ENCODE data around the gene LRRC10B. TPM values are rescaled to one million over a fixed set of nuclear protein-coding genes. Genes with fewer than 3 reads are reported as not detected.

LRRC10B gene
- polyA plus RNA-seq, 1 donor = 0.63 TPM

DNA sequence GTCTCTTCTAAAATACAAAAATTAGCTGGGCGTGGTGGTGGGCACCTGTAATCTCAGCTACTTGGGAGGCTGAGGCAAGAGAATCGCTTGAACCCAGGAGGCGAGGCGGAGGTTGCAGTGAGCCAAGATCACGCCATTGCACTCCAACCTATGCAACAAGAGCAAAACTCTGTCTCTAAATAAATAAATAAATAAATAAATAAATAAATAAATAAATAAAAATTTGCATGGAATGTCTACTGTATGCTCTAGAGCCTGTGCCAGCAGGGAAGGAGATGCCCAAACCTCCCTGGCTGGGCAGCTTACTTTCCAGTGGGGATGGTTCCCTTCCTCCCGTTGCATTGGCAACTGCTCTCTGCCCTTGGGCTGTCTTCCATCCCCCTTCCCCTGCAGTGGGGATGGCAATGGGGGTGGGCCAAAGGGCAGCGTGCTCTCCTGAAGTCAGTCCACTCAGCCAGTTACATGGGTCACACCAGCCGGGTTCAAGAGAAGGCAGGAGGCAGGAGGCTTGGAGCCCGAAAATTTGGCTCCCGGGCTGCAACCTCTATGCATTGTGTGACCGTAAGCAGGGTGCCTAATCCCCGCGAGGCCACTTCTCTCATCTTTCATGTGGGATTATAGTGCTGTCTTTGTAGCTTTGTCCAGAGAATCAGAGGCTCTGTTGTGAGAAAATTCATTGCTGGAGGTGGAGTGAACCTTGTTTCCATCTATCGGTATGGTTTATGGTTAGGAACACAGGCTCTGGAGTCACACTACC, 1.4 kb upstream of the LRRC10B start:
- DNase-seq = no peak

DNA sequence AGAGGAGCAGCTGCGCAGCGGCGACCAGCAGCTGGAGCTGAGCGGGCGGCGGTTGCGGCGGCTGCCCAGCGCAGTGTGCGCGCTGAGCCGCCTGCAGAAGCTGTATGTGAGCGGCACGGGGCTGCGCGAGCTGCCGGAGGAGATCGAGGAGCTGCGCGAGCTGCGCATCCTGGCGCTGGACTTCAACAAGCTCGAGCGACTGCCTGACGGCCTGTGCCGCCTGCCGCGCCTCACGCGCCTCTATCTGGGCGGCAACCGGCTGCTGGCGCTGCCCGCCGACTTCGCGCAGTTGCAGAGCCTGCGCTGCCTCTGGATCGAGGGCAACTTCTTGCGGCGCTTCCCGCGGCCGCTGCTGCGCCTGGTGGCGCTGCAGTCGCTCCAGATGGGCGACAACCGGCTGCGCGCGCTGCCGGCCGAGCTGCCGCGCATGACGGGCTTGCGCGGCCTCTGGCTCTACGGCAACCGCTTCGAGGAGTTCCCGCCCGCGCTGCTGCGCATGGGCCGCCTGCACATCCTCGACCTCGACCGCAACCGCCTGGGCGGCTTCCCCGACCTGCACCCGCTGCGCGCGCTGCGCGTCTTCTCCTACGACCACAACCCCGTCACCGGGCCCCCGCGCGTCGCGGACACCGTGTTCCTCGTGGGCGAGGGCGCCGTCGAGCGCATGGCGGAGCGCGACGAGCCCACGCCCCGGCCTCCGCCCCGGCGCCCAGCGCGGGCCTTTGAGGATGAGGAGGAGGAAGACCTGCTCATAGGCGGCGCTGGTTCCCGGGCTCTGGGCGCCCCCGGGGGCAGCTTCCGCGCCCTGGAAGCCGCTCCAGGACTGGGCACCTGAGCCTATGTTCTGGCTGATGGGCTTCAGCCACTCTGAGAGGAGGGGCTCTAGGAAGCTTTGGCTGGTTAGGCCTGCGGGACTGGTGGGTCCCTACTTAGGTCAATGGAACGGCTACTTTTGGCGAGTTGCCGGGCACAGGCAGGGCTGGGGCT, 787 bp downstream of the LRRC10B start:
- peak; percentile 75 for DNase-seq

DNA sequence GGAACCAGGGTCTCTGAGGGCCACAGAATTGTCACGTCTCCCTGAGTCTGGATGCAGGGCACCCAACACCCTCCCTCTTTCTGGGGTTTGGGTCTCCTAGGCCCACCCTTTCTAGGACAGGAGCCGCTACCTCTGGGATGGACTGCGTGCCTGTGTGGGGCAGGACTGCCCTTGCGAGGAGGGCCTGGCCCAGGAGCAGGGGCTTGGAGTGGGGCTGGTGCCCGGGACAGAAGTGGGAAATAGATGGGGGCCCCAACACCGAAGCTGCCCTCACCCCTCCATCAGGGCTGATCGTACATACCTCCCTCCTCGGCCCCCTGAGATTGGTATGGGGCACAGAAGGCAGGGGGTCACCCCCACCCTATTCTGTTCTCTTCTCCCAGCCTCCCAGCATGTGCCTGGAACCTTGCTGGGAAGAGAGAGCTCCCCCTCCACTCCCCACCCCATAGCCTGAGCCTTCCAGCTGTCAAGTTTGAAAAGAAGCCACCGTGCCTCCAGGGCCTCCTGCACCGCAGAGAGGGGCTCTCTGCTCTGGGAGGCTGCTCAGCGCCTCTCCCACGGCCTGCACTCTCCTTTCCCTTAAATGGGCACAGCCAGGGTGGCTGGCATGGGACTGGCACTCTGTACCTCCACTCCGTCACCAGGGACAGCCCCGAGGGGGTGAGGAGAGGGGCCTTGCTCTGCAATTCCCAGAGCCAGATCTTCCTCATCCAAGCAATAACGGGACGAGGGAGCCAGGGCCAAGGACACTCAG, 1.8 kb downstream of the LRRC10B start:
- no peak for DNase-seq

DNA sequence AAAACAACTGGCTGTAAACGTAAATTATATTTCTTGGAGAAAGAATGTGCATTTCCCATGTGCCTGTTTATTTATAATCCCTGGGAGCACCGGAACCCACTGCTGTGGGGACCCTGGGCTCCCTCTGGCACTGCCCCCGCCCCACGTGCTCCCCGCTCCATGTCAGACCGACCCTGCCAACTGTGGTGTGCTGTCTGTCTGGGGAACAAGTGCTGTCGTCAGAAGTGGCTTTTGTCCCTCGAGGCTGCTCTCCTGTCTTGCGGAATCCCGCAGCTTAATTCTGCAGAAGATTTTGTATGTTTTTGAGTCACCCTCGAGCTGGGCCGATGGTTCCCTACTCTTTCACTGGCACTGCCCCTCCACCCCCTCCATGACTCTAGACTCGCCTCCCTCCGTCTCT, 2.4 kb downstream of the LRRC10B start:
- no peak for DNase-seq

DNA sequence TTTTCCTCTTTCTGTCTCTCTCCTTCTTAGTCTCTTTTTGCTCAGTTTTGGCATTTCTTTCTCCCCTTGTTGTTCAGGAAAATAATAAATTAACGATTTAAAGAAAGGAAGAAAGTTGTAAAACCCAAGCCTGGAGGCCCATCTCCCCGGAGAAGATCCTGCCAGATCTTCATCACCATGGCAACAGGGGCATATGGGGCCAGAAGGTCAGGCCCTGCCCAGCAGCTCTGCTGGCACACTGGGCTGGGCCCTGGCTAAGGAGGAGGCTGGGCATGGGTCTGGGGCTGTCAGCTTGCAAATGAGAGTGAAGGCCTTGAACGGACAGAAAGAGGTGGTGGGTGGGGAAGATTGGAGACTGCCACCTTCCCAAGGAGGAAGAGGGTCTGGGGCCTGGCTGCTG, 2.8 kb downstream of the LRRC10B start:
- no peak for DNase-seq

DNA sequence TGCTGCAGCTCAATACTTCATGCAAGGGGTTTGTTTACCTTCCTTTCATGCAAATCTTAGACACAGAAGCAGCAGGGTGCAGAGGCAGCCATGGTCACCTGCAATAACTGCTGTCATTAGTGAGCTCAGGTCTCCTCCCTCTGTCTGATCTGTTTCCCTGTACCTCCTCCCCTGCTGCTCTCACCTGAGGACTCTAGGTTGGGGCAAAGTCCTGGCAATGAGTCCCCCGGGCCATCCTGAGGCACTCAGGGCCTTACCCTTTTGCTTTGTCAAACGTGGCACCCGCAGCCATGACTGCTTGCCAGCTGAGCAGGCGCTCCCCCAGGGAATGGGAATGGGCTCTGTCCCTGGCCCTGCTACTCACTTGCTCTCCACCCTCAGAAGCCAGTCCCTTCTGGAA, 3.9 kb downstream of the LRRC10B start:
- DNase-seq = no peak

DNA sequence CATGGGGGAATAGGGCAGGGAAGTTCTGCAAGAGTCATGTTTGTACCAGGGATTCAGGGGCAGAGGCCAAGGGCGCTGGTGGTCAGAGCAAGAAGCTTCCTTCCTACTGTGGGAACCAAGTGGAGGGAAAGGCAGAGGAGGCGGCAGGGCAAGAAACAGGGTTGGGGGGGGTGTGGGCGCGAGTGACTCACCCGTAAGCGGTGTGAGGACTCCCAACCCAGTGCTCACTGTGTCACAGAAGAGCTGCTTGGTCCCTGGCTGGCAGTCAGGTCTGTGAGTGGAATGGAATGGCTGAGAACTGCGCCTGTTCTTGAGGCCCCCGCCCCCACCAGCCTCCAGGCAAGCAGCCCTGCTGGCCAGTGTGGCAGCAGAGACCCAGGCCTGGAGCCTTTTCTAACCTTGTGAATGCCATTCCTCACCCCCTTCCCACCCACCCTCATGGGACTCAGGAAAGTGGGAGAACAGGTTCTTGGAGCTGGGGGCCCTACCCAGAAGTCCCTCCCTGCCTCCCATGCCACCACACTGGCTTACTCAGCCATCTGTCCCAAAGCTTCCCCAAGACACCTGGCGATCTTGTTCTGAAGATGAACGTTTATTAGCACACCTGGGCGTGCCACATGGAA, 4.7 kb downstream of the LRRC10B start:
- DNase-seq = no peak

DNA sequence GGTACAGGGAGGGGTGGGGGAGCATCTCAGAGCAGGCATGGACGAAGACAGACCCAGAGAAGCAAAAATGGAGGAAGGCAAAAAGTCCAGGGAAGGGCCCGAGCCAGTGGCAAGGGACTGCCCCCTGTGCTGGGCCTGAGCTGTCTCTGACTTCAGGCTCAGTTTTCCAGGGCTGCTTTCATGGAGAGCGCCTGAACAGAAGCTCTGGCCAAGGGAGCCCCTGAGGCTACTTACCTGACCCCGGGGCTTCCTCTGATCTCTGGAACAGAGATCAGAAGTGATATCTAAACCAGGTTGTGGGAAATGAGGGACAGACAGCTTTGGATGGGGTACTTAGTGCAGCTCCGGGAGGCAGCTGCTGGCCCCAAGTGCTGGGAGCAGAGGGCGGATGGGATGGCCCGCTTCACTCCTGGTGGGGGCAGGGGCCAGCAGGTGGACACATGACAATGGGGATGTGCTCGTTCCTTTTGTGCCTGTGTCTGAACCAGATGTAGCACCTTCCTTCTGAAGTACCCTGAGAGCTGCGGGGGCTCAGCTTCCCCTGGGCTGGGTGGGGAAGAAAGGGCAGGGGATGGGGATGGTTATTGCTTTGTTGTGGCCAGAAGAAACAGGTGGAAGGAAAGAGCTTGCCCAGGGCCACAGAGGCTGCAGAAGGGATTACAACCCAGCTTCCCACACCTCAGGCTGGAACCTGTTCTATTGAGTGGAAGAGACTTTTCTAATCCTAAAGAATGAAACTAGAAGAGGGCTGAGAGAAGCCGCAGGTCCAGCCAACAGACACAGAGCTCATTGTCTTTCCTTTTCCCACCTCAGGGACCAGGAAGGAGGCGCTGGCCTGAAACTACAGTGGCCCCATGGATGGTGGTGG, 5.7 kb downstream of the LRRC10B start:
- no peak for DNase-seq

DNA sequence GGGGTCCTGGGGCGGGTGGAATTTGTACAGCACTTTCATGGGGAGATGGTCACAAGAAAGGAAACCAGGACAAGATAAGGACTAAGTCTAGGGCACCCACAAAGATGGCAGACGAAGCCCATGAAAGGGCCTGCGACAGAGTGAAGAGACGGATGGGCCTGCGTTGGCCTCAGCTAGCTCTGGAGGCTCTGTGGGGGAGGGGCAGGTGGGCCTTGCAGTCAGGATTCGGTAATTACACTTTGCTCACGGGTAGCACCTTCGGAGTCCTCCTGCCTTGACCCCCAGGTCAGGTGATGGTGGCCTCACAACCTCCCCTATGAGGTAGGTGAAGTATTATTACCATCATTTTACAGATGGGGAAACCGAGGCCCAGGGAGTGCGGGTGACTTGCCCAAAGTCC, 7.1 kb downstream of the LRRC10B start:
- DNase-seq = no peak

DNA sequence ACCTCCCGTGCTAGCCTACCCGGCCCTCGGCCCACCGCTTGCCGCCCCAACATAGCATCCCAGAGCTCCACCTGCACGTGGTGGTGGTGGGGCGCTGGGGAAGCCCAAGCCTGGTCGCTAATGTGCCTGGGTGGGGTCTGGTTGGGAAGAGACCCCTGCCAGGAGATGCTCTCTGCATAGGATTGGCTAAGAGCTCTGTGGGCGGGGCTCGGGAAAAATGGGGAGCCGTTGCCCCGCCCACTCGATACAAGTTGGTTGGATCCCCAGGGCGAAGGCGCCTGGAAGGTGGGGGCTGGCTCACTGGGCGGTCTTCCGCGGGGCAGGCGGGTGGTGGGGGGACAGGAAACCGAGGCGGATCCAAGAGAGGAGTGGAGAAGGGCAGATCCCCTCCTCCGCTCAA, 7.6 kb downstream of the LRRC10B start:
- no peak for DNase-seq

DNA sequence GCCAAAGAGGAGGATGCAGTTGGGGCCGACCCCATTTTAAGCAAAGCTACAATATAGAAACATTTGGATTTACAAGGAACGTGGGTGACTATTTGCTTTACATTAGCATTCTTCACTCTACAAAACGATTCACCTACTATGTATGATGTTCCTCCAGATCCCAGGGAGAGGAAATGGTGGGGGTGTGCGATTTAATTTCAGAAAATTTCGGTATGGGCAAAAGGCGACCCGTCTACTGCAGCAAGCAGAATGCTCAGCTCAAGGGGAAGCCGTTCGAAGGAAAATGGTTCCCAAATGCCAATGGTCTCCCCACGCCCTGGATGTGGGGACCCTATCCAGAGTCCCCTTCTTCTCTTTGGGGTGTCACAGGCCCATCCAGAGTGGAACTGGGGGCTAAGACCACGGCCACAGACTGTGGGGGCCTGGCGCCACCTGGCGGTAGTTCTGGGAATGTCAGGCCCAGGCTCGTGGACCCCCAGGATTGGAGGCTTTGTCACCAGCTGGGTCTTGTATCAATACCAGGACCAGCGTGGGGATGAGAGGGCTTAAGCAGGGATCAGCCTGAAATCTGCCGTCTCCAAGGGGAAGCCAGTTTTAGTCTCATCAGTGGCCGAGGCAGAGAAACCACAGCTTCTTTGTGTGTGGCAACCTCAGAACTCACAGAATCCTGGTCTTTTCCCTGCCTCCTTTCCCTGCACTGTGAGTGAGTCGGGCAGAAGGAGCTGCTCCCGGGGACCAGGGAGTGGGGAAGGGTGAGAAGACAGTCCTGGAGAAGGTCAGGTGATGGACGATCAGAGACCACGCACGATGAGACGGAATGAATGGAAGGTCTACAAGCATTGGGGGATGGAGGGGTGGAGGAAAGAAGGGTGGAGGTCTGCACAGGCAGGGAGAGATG, 8.4 kb downstream of the LRRC10B start:
- no peak for DNase-seq

DNA sequence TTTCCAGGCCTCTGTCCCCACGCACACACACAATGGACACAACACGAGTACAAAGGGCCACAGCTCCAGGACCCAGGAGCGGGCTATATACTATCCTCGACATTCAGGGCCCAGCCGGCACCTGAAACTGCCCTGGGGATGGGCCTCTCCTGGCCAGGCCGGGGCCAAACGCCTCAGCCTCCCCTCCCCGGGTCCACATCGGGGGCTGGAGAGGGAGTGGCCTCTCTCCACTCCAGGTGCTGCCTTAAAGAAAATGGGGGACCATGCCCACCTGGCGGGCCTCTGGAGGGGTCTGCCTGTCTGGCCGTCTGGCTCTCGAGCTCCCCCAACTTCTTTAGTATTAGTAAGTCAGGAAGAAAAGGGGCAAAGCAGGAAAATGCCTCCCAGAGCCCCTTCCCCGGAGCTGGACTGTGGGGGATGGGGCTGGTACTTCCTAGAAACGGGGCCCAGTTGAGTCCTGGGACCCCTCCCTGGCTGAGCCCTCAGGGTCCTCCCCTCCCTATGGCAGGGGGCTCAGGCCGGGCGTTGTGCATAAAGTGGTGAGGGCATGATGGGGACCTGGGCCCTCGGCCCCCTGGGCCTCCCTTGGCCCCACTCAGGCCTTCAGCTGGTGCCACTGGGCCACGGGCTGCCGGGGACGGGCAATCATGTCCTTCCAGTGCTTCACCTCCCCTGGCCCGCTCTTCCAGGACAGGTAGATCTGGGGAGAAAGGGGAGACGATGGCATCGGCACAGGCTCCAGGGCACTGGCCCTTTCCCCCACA, 9.7 kb downstream of the LRRC10B start:
- no peak for DNase-seq

DNA sequence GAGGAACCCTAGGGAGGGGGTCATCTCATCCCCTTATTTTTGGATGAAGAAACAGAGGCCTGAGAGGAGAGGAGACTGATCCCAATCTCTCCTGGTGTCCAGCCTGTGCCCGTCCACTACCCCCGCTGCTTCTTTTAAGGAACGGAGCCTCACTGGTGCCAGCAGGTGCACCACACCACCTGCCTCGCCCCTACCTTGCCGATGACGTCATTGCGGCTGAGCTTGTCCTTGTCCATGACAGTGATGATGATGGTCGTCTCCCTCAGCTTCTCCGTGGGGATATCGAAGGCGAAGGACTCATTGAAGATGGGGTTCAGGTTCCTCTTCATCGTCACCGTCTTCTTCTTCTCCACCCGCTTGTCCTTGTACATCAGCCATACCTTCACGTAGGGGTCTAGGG, 14.3 kb downstream of the LRRC10B start:
- no peak for DNase-seq

DNA sequence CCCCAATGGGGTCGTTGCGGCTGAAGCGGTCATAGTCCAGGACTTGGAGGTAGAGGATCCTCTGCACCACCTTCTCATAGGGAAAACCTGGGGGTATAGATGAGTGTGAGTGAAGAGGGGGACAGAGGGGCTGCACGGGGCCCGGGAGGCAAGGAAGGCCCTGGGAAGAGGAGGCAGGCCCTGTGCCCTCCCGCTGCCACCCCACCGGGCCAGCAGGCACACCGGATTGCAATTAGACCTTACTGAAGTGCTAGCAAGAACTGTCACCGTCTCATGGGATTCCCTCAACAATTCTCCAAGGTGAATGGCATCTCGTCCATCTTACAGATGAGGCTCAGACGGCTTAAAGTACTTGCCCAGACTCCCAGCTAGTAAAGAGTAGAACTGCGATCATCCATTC, 15.9 kb downstream of the LRRC10B start:
- DNase-seq = no peak

DNA sequence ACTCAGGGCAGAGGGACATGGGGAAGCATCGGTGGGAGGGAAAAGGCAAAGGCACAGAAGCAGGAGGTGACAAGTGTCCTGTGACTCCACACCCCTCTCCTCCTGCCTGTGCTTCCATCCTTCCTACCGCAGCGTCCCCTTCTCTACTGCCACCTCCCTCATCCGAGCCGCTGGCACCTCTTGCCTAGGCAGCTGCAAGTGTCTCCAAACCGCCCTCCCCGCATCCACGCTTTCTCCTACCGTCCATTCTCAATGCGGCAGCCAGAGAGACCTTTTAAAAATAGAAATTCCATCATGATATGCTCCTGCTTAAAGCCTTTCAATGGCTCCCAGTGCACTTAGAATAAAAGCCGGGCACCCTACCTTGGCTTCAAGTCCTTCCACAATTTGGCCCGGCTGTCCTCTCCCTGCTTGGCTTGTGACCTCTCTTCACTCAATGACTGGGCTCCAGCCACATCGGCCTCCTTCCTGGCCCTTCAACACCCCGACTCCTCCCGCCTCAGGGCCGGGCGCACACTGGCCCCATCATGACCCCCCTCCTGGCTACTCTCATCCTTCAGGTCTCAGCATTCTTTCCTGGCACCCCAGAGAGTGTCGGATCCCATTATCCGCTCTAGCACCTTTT, 16.5 kb downstream of the LRRC10B start:
- no peak for DNase-seq

DNA sequence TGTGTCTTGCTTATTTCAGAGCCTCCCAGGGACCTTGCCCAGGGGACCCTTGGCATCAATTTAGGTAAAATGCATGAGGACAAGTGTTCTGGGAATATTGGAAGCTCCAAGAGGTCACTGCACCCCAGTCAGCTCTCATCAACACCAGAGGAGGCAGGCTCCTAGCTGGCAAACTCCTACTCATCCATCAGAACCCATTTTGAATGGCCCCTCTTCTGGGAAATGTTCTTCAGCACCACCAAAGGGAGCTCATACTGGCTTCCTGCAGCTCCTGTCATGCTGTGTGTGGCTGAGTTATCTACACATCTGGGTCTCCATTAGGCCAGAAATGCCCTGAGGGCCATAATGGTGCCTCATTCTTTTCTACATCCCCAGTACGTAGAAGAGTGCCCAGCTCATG, 17.7 kb downstream of the LRRC10B start:
- DNase-seq = no peak

DNA sequence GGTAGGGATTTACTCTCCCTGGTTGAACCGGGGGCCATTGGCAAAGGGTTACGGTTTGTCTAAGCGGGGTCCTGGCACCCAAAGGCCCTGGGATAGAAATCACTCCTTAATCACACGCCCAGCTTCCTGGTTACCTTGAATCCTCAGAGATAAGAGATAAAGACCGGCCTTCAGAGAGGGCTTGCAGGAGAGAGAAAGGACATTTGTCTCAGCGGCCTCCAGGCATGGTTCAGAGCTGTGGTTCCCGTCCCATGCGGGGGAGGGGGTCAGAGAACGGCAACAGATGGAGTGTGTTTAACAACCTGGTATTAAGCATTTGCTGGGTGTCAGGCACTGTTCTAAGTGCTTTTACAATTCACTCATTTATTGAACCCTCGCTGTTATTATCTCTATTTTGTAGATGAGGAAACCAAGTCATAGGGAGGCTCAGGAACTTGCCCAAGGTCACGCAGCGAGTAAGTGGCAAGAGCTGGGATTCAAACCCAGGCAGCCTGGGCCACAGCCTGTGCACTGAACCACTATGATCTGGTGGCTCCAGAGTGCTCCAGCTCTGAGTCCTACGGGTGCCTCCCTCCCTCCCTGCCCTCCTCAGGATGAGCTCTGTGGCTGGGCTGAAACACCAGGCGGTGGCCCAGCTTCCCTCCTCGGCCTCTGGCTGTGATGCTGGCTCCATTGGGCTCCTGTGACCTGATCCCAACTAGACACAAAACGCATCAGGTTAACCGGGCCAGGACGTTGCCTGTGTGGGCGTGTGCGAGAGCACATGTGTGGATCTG, 18.6 kb downstream of the LRRC10B start:
- DNase-seq = no peak

DNA sequence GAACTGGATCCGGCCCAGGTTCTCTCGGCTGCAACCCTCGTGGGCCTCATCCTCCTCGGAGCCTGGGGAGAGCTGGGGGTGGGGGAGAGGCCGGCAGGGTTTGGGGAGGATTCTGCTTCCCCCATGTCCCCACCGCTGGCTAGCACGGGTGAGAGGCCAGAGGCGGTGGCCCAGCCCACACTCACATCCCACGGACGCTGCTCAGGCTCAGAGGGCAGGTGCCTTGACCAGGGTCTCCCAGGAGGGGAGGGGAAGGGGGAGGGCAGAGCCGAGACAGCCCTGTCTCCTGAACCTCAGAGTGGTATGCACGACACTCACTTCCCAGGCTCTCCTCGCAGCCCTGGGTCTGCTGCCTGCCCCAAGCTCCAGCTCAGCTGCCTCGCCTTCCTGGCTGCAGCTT, 19.6 kb downstream of the LRRC10B start:
- DNase-seq = no peak
